GM06990 (cell line): Measurements from ENCODE around the gene FAM117B.

Experiments
- DNase-seq: peaks from one replicate; pipeline ENCODE4 v3.0.0-alpha.2; 2011; ENCODE audit not compliant: insufficient read length; ENCODE audit errors: extremely low read depth
- H3K27me3 ChIP-seq: replicated peaks from 2 replicates; pipeline ENCODE4 v1.6.0; 2011; ENCODE audit warnings: low read length; ENCODE audit not compliant: control insufficient read depth, insufficient read depth
- H3K36me3 ChIP-seq: 2 replicates; pipeline ENCODE4 v1.5.1; 2011; ENCODE audit warnings: low read length; ENCODE audit not compliant: control insufficient read depth, insufficient read depth
- H3K4me3 ChIP-seq: replicated peaks from 2 replicates; pipeline ENCODE4 v1.5.1; 2011; ENCODE audit warnings: low read depth, mild to moderate bottlenecking, control low read depth, low read length
- CTCF ChIP-seq: IDR thresholded peaks from 2 replicates; pipeline ENCODE4 v1.5.1; 2011; ENCODE audit warnings: low read length, control low read depth, mild to moderate bottlenecking, inconsistent platforms; ENCODE audit not compliant: insufficient read depth, poor library complexity, severe bottlenecking

Gene FAM117B

GRCh38 chr2:202681688-202682205, 47.0 kb downstream of the FAM117B start:
- no peaks in the 10 kb centered on the region for H3K27me3 ChIP-seq

GRCh38 chr2:202682274-202682673, 47.5 kb downstream of the FAM117B start:
- Histone ChIP-seq H3K36me3 (no peaks in the 10 kb centered on the region), H3K4me3 (no peak overlapping the region), H3K27me3 (no peaks in the 10 kb centered on the region)
- TF ChIP-seq CTCF = no peak
- DNase-seq = no peak

More at GRCh38 chr2:202681688-202682205, 47.0 kb downstream of the FAM117B start:
- no peak for TF ChIP-seq CTCF
- Histone ChIP-seq H3K36me3 (no peaks in the 10 kb centered on the region), H3K4me3 (no peak overlapping the region)
- DNase-seq = no peak

DNA sequence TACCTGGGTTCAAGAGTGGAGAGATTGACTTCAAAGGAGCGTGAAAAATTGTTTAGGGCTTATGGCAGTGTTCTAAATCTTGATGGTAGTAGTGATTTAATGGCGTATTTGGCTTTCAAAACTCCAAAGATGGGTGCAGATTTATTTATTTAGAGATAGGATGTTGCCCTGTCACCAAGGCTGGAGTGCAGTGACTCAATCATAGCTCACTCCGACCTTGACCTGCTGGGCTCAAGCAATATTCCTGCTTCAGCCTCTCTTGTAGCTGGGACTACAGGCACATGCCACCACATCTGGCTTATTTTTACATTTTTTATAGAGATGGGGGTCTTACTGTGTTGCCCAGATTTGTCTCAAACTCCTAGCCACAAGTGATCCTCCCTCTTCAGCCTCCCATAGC, 52.5 kb downstream of the FAM117B start:
- no peak for DNase-seq
- Histone ChIP-seq H3K4me3 (no peak overlapping the region), H3K27me3 (no peaks in the 10 kb centered on the region), H3K36me3 (no peaks in the 10 kb centered on the region)
- TF ChIP-seq CTCF = no peak

GRCh38 chr2:202689459-202689858, 54.7 kb downstream of the FAM117B start:
- DNase-seq = no peak
- Histone ChIP-seq H3K27me3 (no peaks in the 10 kb centered on the region), H3K4me3 (no peak overlapping the region), H3K36me3 (no peaks in the 10 kb centered on the region)
- TF ChIP-seq CTCF = no peak

GRCh38 chr2:202689898-202690297, 55.1 kb downstream of the FAM117B start:
- no peak for DNase-seq
- no peaks in the 10 kb centered on the region for H3K36me3 ChIP-seq
- H3K27me3 ChIP-seq = no peaks in the 10 kb centered on the region
- TF ChIP-seq CTCF = no peak
- H3K4me3 ChIP-seq = no peak overlapping the region

DNA sequence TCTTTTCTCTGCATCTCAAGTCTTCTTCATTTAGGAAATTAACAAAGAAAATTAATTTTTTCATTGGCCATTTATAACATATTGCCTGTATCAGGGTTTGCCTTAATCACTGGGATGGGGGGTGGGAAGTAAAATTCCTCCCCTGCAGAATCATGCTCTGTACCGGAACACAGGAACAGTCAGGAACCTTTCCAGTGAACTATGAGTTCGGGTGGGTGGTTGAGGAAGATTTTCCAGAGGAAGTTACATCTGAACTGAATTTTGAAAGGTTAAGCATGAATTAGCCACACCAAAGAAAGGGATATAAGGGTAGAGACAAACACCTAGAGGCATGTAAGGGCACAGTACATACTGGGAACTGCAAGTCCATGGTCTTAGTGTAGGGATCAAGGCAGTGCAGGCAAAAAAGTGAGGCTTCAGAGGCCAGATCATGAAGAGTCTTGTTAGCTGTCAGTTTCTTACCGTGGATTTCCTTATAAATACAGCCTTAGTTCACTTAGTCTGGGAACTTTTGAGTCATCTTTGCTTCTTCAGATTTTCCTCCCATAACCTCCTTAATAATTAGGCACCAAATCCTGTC, 55.6 kb downstream of the FAM117B start:
- no peak for DNase-seq
- Histone ChIP-seq H3K27me3 (no peaks in the 10 kb centered on the region), H3K36me3 (no peaks in the 10 kb centered on the region), H3K4me3 (no peak overlapping the region)
- TF ChIP-seq CTCF = no peak
